ENCODE measurements around the gene ADCY1.
"Not testable (repeated sequence)": the region's sequence is repeated elsewhere in the genome, so short reads cannot be mapped to it uniquely, and the experiment has no call there.

ADCY1 gene

DNA sequence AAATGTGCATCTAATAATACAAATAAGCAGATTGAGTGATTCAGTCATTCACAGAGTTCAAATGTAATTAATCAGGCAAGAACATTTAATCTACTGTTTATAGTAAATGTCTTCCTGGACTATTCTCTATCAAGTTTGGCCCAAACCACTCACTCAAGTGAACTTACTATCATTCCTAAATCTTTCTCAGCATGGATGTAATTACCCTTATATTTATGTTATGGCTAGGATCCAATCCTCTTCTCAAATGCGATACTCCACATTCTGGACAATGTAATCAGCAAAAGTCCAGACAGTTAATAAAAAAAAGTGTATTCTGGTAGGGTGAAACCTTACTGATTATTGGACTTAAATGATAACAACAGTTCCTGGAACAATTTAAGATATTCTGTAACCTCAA lies 185.3 kb downstream of the ADCY1 start:
- DNase-seq (ENCODE audit: low spot score) = not testable (repeated sequence)

DNA sequence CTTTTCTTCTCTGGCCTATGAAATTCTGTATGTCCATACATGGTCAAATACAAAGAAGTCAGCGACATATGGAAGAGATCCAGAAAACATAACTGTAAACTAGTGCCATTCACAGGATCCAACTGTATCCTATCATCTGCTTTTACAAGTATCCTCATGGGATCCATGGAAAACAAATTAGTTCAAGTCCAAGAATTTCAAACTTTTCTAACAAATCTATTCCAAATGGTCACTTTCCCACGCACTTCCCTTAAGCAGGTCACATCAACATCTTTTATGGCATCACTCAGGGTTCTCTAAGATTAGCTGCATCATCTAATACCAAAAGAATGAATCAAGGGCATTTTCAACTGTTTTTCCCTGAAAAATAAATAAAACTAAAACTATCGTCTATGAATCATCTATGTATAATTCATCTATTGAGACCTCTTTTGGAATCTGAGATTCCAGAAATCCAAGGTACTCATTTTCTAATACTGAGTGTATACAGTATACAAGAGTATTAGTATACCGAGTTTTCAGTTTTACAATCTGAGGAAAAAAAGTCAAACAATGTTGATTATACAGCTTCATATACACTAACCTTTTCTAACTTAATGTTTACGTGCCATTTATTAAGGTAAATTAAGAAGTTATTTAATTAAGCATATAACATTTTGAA lies 187.5 kb downstream of the ADCY1 start:
- DNase-seq (ENCODE audit: low spot score) = peak; percentile 15

DNA sequence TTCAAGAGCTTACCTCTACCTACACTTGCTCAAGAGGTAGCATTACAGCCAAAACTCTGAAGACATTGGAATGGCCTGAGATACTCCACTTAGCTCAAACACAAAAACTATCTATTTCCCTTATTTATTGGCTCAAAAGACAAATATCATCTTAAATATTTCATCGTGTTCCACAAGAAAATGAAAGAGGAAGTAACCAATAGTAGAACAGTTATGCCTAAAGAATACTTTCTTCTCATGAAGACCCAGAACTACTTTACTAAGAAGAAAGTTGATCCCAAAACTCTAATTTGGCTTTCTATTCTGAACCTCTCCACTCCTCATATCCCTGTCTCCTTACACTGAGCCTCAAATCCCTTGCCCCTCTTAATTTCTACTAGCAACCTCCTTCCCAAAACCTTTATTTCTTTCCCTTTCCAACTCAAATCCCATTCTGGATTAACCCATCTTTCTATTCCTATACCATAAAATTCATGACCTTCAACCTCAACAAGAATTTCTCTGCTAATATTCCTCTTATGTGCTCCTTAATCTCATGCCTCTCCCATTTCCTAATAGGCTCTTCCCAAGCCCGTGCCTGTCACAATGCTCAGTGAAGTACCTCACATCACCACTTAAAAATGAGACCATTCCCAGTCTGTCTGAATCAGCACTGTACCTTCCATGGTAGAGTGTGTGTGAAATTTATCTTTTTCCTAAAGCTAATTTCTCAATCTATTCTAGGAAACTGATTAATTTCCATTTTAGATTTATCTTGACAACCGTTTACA lies 188.2 kb downstream of the ADCY1 start:
- not testable (repeated sequence) for DNase-seq (ENCODE audit: low spot score)

DNA sequence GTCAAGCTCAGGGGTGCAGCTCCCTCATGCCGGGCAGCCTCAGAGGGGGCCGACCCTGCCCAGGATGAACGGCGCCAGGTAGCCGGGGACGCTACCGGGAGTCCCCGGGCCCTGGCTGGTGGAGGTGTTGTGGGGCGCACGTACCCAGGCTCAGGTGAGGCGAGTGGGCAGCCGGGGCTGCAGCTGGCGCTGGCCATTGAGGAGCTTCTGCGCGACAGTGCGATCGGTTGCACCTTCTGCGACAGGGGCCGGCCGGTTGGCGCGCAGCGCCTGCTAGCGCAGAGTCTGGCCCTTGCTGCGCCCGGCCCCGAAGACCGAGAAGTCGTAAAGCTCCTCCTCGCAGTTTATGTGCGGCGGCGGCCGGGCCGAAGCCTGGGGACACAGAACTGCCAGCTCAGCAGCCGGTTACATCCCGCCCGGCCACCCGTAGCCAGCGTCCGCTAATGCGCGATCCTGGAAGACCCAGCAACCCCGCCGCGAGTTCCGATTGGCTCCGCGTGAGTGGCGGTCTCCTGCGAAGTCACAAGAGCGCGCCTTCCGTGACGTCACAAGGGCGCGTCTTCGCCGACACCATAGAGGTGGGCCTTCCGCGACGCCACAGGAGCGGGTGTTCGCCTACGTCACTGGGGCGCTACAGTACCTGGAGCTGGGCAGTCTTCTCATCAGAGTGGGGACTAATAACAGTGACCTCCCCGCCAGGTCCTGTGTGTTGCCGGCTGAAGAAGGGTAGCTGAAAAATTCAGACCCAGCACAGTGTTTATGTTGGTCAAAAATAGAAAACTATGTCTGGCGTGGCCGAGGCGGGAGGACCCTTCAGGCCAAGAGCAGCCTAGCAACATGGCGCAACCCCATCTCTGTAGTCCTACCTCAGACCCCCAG lies 194.6 kb downstream of the ADCY1 start:
- peak; percentile 97 for DNase-seq (ENCODE audit: low spot score)

DNA sequence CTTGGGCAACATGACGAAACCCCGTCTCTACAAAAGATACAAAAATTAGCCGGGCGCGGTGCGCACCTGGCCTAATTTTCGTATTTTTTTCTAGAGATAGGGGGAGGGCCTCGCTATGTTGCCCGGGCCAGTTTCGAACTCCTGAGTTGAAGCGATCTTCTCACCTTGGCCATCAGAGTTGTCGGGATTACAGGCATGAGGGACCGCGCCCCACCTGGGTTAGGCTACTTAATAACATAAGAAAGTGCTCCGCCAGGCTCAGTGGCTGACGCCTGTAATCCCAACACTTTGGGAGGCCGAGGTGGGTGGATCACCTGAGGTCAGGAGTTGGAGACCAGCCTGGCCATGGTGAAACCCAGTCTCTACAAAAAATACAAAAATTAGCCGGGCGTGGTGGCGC lies 195.5 kb downstream of the ADCY1 start:
- DNase-seq (ENCODE audit: low spot score) = not testable (repeated sequence)
